Activated T-cell treated with anti-CD3 and anti-CD28 coated beads, Interleukin-2, amount 50 U/mL, for 24 hours (primary cell): ENCODE data around the gene BARX2.
"Not testable (repeated sequence)": the region's sequence is repeated elsewhere in the genome, so short reads cannot be mapped to it uniquely, and the experiment has no call there.

ENCODE experiments used
- DNase-seq: peaks from one replicate; pipeline ENCODE4 v3.0.0-alpha.2; 2020
- H3K27ac Mint-ChIP-seq: 2 replicates; pipeline ENCODE4 v1.8.0; 2020; ENCODE audit warnings: mild to moderate bottlenecking, mixed read lengths
- H3K27me3 Mint-ChIP-seq: 2 replicates; pipeline ENCODE4 v1.8.0; 2020; ENCODE audit warnings: mixed read lengths
- H3K36me3 Mint-ChIP-seq: 2 replicates; pipeline ENCODE4 v1.8.0; 2020; ENCODE audit warnings: low read depth, mixed read lengths
- H3K4me1 Mint-ChIP-seq: 2 replicates; pipeline ENCODE4 v1.8.0; 2020; ENCODE audit warnings: low read depth, mixed read lengths
- H3K4me3 Mint-ChIP-seq: 2 replicates; pipeline ENCODE4 v1.8.0; 2020; ENCODE audit warnings: mild to moderate bottlenecking, moderate library complexity, mixed read lengths
- H3K9me3 Mint-ChIP-seq: 2 replicates; pipeline ENCODE4 v1.8.0; 2020; ENCODE audit warnings: mixed read lengths

BARX2 gene

GRCh38 chr11:129375751-129376657 is at the start of gene BARX2:
BARX2 (plus strand) TSS chr11:129375848; CDS start chr11:129376036, 188 bp downstream.
- Mint-ChIP-seq H3K27ac (peak within 1 kb of the TSS; percentile 34), H3K4me3 (peak within 1 kb of the TSS; percentile 76), H3K27me3 (peaks cover 82% of the 10 kb centered on the region), H3K36me3 (no peaks in the 10 kb centered on the region), H3K9me3 (no peaks in the 10 kb centered on the region), H3K4me1 (peaks cover 29% of the 10 kb centered on the region)
- DNase-seq, result peak; percentile 52

- Mint-ChIP-seq H3K9me3 (no peaks in the 10 kb centered on the region), H3K4me3 (no peak overlapping the region), H3K4me1 (peaks cover 3% of the 10 kb centered on the region), H3K27ac (no peak overlapping the region), H3K36me3 (no peaks in the 10 kb centered on the region), H3K27me3 (no peaks in the 10 kb centered on the region)
- DNase-seq, result no peak
Observed at GRCh38 chr11:129326921-129327320, 48.7 kb upstream of the BARX2 start.

- not testable (repeated sequence) for H3K9me3 Mint-ChIP-seq, H3K36me3 Mint-ChIP-seq, H3K4me1 Mint-ChIP-seq, DNase-seq, H3K27me3 Mint-ChIP-seq, H3K4me3 Mint-ChIP-seq, H3K27ac Mint-ChIP-seq
Observed at GRCh38 chr11:129327708-129328107, 47.9 kb upstream of the BARX2 start.

GRCh38 chr11:129328756-129329155 is 46.9 kb upstream of the BARX2 start:
- DNase-seq, result no peak

GRCh38 chr11:129331217-129331616 is 44.4 kb upstream of the BARX2 start:
- Mint-ChIP-seq H3K27ac (no peak overlapping the region), H3K9me3 (no peaks in the 10 kb centered on the region), H3K4me1 (peaks cover 6% of the 10 kb centered on the region), H3K36me3 (no peaks in the 10 kb centered on the region), H3K4me3 (no peak overlapping the region), H3K27me3 (no peaks in the 10 kb centered on the region)
- no peak for DNase-seq

More at GRCh38 chr11:129328756-129329155, 46.9 kb upstream of the BARX2 start:
- H3K27ac Mint-ChIP-seq, result no peak overlapping the region
- no peaks in the 10 kb centered on the region for H3K27me3 Mint-ChIP-seq
- peaks cover 6% of the 10 kb centered on the region for H3K4me1 Mint-ChIP-seq
- H3K36me3 Mint-ChIP-seq, result no peaks in the 10 kb centered on the region
- no peak overlapping the region for H3K4me3 Mint-ChIP-seq
- H3K9me3 Mint-ChIP-seq, result no peaks in the 10 kb centered on the region

- H3K27ac Mint-ChIP-seq, result no peak overlapping the region
- H3K4me3 Mint-ChIP-seq, result no peak overlapping the region
- no peaks in the 10 kb centered on the region for H3K36me3 Mint-ChIP-seq
Observed at GRCh38 chr11:129331871-129332274, 43.8 kb upstream of the BARX2 start.

GRCh38 chr11:129333873-129334272 is 41.8 kb upstream of the BARX2 start:
- peaks cover 6% of the 10 kb centered on the region for H3K4me1 Mint-ChIP-seq
- no peaks in the 10 kb centered on the region for H3K9me3 Mint-ChIP-seq
- no peaks in the 10 kb centered on the region for H3K36me3 Mint-ChIP-seq
- DNase-seq, result no peak
- H3K27ac Mint-ChIP-seq, result no peak overlapping the region
- no peaks in the 10 kb centered on the region for H3K27me3 Mint-ChIP-seq
- H3K4me3 Mint-ChIP-seq, result no peak overlapping the region

More at GRCh38 chr11:129331871-129332274, 43.8 kb upstream of the BARX2 start:
- Mint-ChIP-seq H3K4me1 (peaks cover 6% of the 10 kb centered on the region), H3K9me3 (no peaks in the 10 kb centered on the region), H3K27me3 (no peaks in the 10 kb centered on the region)
- peak; percentile 78 for DNase-seq

GRCh38 chr11:129344301-129344940 is 31.2 kb upstream of the BARX2 start:
- H3K4me1 Mint-ChIP-seq, H3K4me3 Mint-ChIP-seq, H3K36me3 Mint-ChIP-seq, H3K27me3 Mint-ChIP-seq, H3K27ac Mint-ChIP-seq: not testable (repeated sequence)
- peaks cover 11% of the 10 kb centered on the region for H3K9me3 Mint-ChIP-seq
- peak; percentile 34 for DNase-seq

- Mint-ChIP-seq H3K27me3 (no peaks in the 10 kb centered on the region), H3K4me3 (no peak overlapping the region)
- no peak for DNase-seq
Observed at GRCh38 chr11:129346916-129347315, 28.7 kb upstream of the BARX2 start.

GRCh38 chr11:129348813-129349212 is 26.8 kb upstream of the BARX2 start:
- H3K4me1 Mint-ChIP-seq, result peaks cover 8% of the 10 kb centered on the region
- H3K27me3 Mint-ChIP-seq, result no peaks in the 10 kb centered on the region
- H3K4me3 Mint-ChIP-seq, result no peak overlapping the region
- DNase-seq, result no peak
- H3K36me3 Mint-ChIP-seq, result no peaks in the 10 kb centered on the region
- H3K9me3 Mint-ChIP-seq, result peaks cover 11% of the 10 kb centered on the region
- H3K27ac Mint-ChIP-seq, result no peak overlapping the region

More at GRCh38 chr11:129346916-129347315, 28.7 kb upstream of the BARX2 start:
- Mint-ChIP-seq H3K27ac (no peak overlapping the region), H3K36me3 (no peaks in the 10 kb centered on the region), H3K4me1 (peaks cover 8% of the 10 kb centered on the region), H3K9me3 (peaks cover 11% of the 10 kb centered on the region)

GRCh38 chr11:129352676-129353075 is 23.0 kb upstream of the BARX2 start:
- no peaks in the 10 kb centered on the region for H3K27me3 Mint-ChIP-seq
- H3K4me3 Mint-ChIP-seq, result no peak overlapping the region
- no peaks in the 10 kb centered on the region for H3K9me3 Mint-ChIP-seq
- no peaks in the 10 kb centered on the region for H3K4me1 Mint-ChIP-seq
- DNase-seq, result no peak
- H3K36me3 Mint-ChIP-seq, result no peaks in the 10 kb centered on the region
- H3K27ac Mint-ChIP-seq, result no peak overlapping the region

GRCh38 chr11:129354691-129355090 is 21.0 kb upstream of the BARX2 start:
- Mint-ChIP-seq H3K36me3 (no peaks in the 10 kb centered on the region), H3K27me3 (peaks cover 5% of the 10 kb centered on the region)

GRCh38 chr11:129359748-129360147 is 15.9 kb upstream of the BARX2 start:
- Mint-ChIP-seq H3K9me3 (peaks cover 7% of the 10 kb centered on the region), H3K27ac (no peak overlapping the region), H3K4me3 (no peak overlapping the region), H3K36me3 (no peaks in the 10 kb centered on the region), H3K4me1 (no peaks in the 10 kb centered on the region), H3K27me3 (peaks cover 9% of the 10 kb centered on the region)
- no peak for DNase-seq

More at GRCh38 chr11:129354691-129355090, 21.0 kb upstream of the BARX2 start:
- H3K4me3 Mint-ChIP-seq, result no peak overlapping the region
- no peak for DNase-seq
- H3K9me3 Mint-ChIP-seq, result peaks cover 5% of the 10 kb centered on the region
- H3K27ac Mint-ChIP-seq, result no peak overlapping the region
- no peaks in the 10 kb centered on the region for H3K4me1 Mint-ChIP-seq

- peaks cover 47% of the 10 kb centered on the region for H3K27me3 Mint-ChIP-seq
- no peak overlapping the region for H3K27ac Mint-ChIP-seq
- no peak overlapping the region for H3K4me3 Mint-ChIP-seq
- peak; percentile 79 for DNase-seq
- H3K9me3 Mint-ChIP-seq, result peaks cover 7% of the 10 kb centered on the region
- H3K4me1 Mint-ChIP-seq, result no peaks in the 10 kb centered on the region
- H3K36me3 Mint-ChIP-seq, result no peaks in the 10 kb centered on the region
Observed at GRCh38 chr11:129364143-129364654, 11.4 kb upstream of the BARX2 start.

- Mint-ChIP-seq H3K27me3 (peaks cover 54% of the 10 kb centered on the region), H3K36me3 (no peaks in the 10 kb centered on the region), H3K4me3 (no peak overlapping the region), H3K4me1 (no peaks in the 10 kb centered on the region), H3K27ac (no peak overlapping the region), H3K9me3 (no peaks in the 10 kb centered on the region)
- DNase-seq, result no peak
Observed at GRCh38 chr11:129365816-129366215, 9.8 kb upstream of the BARX2 start.
